Fibroblast of lung (primary cell): ENCODE data around the gene KLHL17. TPM values are rescaled to one million over a fixed set of nuclear protein-coding genes. Genes with fewer than 3 reads are reported as not detected.
"Not testable (repeated sequence)": the region's sequence is repeated elsewhere in the genome, so short reads cannot be mapped to it uniquely, and the experiment has no call there.

Experiments used
- DNase-seq, 2 donors: peaks; one replicate each; pipeline versions ENCODE4 v3.0.0 to v3.0.0-alpha.2; 2010; ENCODE audit warnings: low read depth in 2 of 2
- H2AFZ ChIP-seq: 2 replicates; pipeline ENCODE4 v1.5.1; 2012; ENCODE audit warnings: low read length, control low read depth, inconsistent platforms
- H3K27ac ChIP-seq: 2 replicates; pipeline ENCODE4 v1.5.1; 2011; ENCODE audit warnings: low read length, control low read depth; ENCODE audit not compliant: insufficient read depth
- H3K27me3 ChIP-seq: 2 replicates; pipeline ENCODE4 v1.5.1; 2011; ENCODE audit warnings: mild to moderate bottlenecking, low read length; ENCODE audit not compliant: control insufficient read depth, insufficient read depth
- H3K36me3 ChIP-seq: 2 replicates; pipeline ENCODE4 v1.5.1; 2011; ENCODE audit warnings: low read length; ENCODE audit not compliant: control insufficient read depth, insufficient read depth
- H3K4me1 ChIP-seq: 2 replicates; pipeline ENCODE4 v1.5.1; 2011; ENCODE audit warnings: low read length; ENCODE audit not compliant: control insufficient read depth, insufficient read depth; ENCODE audit errors: extremely low read depth
- H3K4me2 ChIP-seq: 2 replicates; pipeline ENCODE4 v1.5.1; 2011; ENCODE audit warnings: low read length, control low read depth; ENCODE audit not compliant: insufficient read depth; ENCODE audit errors: extremely low read depth
- H3K4me3 ChIP-seq, 4 experiments: fragments of 200-600 bp in 1 of 4; sonication (generic) in 1 of 4; replicated peaks in 1 of 4; 2 replicates each; pipeline ENCODE4 v1.5.1; 2011 to 2016; ENCODE audit warnings: low read length in 4 of 4, low read depth in 3 of 4, mild to moderate bottlenecking in 3 of 4, control low read depth in 2 of 4, inconsistent platforms in 1 of 4, mixed read lengths in 1 of 4; ENCODE audit not compliant: insufficient read depth in 1 of 4; ENCODE audit errors: control extremely low read depth in 1 of 4
- H3K79me2 ChIP-seq: 2 replicates; pipeline ENCODE4 v1.5.1; 2012; ENCODE audit warnings: mild to moderate bottlenecking, low read length, inconsistent platforms; ENCODE audit not compliant: control insufficient read depth, insufficient read depth
- H3K9ac ChIP-seq: 2 replicates; pipeline ENCODE4 v1.5.1; 2011; ENCODE audit warnings: mild to moderate bottlenecking, low read length, control low read depth; ENCODE audit not compliant: insufficient read depth
- H3K9me3 ChIP-seq: 2 replicates; pipeline ENCODE4 v1.5.1; 2012; ENCODE audit warnings: low read depth, low read length; ENCODE audit not compliant: control insufficient read depth, insufficient read depth
- H4K20me1 ChIP-seq: 2 replicates; pipeline ENCODE4 v1.5.1; 2011; ENCODE audit warnings: low read length; ENCODE audit not compliant: control insufficient read depth, insufficient read depth; ENCODE audit errors: extremely low read depth
- CTCF ChIP-seq, 2 donors: IDR thresholded peaks in 1 of 2; conservative IDR thresholded peaks in 1 of 2; 1 replicate in 1 of 2; 2 replicates in 1 of 2; pipeline ENCODE4 v1.5.1; 2011 to 2012; ENCODE audit warnings: low read length in 2 of 2, control low read depth in 1 of 2, inconsistent platforms in 1 of 2, low read depth in 1 of 2, mild to moderate bottlenecking in 1 of 2
- EZH2 ChIP-seq: IDR thresholded peaks from 2 replicates; pipeline ENCODE4 v1.5.1; 2012; ENCODE audit warnings: low read length, control low read depth, mild to moderate bottlenecking; ENCODE audit errors: missing control alignments
- polyA plus RNA-seq, 2 donors: library from polyadenylated mRNA; depleted of rRNA in 1 of 2; stranded (reverse) in 1 of 2; unstranded in 1 of 2; fragments of >200 nt; gene quantifications; 2 replicates each; pipeline ENCODE4 v1.2.1, GENCODE V29; 2011 to 2012; ENCODE audit warnings: missing spikeins in 1 of 2
- total RNA-seq: library from RNA; depleted of rRNA; stranded (reverse); fragments of >200 nt; gene quantifications from 2 replicates; pipeline ENCODE4 v1.2.1, GENCODE V29; 2014

The KLHL17 gene
- total and polyA plus RNA-seq, 2 donors (not counting 1 experiment from before 2014, with no cell fraction given) = 4.7 to 7.4 TPM

GRCh38 chr1:974687-975328 is 14.4 kb downstream of the KLHL17 start:
- H4K20me1 ChIP-seq = no peaks in the 10 kb centered on the region
- no peaks in the 10 kb centered on the region for H3K79me2 ChIP-seq
- H3K9ac ChIP-seq = no peak overlapping the region
- H3K4me3 ChIP-seq = no peak overlapping the region
- H3K9me3 ChIP-seq = no peaks in the 10 kb centered on the region
- H2AFZ ChIP-seq = no peak overlapping the region
- no peak for DNase-seq
- H3K36me3 ChIP-seq = no peaks in the 10 kb centered on the region
- H3K4me1 ChIP-seq = no peaks in the 10 kb centered on the region
- TF ChIP-seq EZH2 = no peak
- no peak for TF ChIP-seq CTCF (conservative IDR thresholded peaks at IDR 0.05 in 1 of 2, IDR thresholded peaks at IDR 0.05 in 1 of 2; ENCODE audit: low read depth in 1 of 2, low read length in 2 of 2)
- no peak overlapping the region for H3K4me2 ChIP-seq
- no peaks in the 10 kb centered on the region for H3K27me3 ChIP-seq
- H3K27ac ChIP-seq = no peak overlapping the region

- Histone ChIP-seq H2AFZ (no peak overlapping the region), H3K79me2 (no peaks in the 10 kb centered on the region), H3K27ac (no peak overlapping the region), H4K20me1 (no peaks in the 10 kb centered on the region), H3K36me3 (no peaks in the 10 kb centered on the region), H3K27me3 (no peaks in the 10 kb centered on the region), H3K4me1 (no peaks in the 10 kb centered on the region), H3K9me3 (no peaks in the 10 kb centered on the region), H3K9ac (no peak overlapping the region), H3K4me2 (no peak overlapping the region), H3K4me3 (no peak overlapping the region)
- no peak for TF ChIP-seq CTCF (conservative IDR thresholded peaks at IDR 0.05 in 1 of 2, IDR thresholded peaks at IDR 0.05 in 1 of 2; ENCODE audit: low read depth in 1 of 2, low read length in 2 of 2)
- TF ChIP-seq EZH2 = no peak
- DNase-seq = no peak
Observed at GRCh38 chr1:975365-975764, 15.0 kb downstream of the KLHL17 start.

GRCh38 chr1:975896-976683 is 15.7 kb downstream of the KLHL17 start:
- H3K27ac ChIP-seq = no peak overlapping the region
- no peaks in the 10 kb centered on the region for H3K79me2 ChIP-seq
- H3K9me3 ChIP-seq = no peaks in the 10 kb centered on the region
- TF ChIP-seq CTCF (conservative IDR thresholded peaks at IDR 0.05 in 1 of 2, IDR thresholded peaks at IDR 0.05 in 1 of 2; ENCODE audit: low read depth in 1 of 2, low read length in 2 of 2) = peak; percentile 35 to 53
- no peak for TF ChIP-seq EZH2
- H3K4me2 ChIP-seq = peak overlapping the region; percentile 51
- H4K20me1 ChIP-seq = no peaks in the 10 kb centered on the region
- H3K36me3 ChIP-seq = no peaks in the 10 kb centered on the region
- peak overlapping the region; percentile 44 for H2AFZ ChIP-seq
- peak overlapping the region; percentile 23 for H3K9ac ChIP-seq
- H3K4me3 ChIP-seq = peak overlapping the region in 1 of 4 experiments; percentile 32
- peak; percentile 38 to 53 for DNase-seq
- H3K27me3 ChIP-seq = no peaks in the 10 kb centered on the region
- no peaks in the 10 kb centered on the region for H3K4me1 ChIP-seq

GRCh38 chr1:976791-977190 is 16.4 kb downstream of the KLHL17 start:
- H3K9ac ChIP-seq, H4K20me1 ChIP-seq, DNase-seq, H3K79me2 ChIP-seq, H2AFZ ChIP-seq, H3K4me3 ChIP-seq, H3K27ac ChIP-seq, H3K4me1 ChIP-seq, H3K27me3 ChIP-seq, H3K9me3 ChIP-seq, H3K4me2 ChIP-seq, H3K36me3 ChIP-seq: not testable (repeated sequence)
